GM12878 (cell line): ENCODE data around the gene POFUT2. TPM values are rescaled to one million over a fixed set of nuclear protein-coding genes. Genes with fewer than 3 reads are reported as not detected.

Source experiments
- ATAC-seq: fragments of 200-7000 bp; cut with Tn5 transposase; 3 replicates; pipeline ENCODE4 v1.9.1; 2020; ENCODE audit warnings: mild to moderate bottlenecking, moderate library complexity
- BruUV-seq: library from RNA; stranded (reverse); fragments of 400-500 nt; replicated peaks from 2 replicates; lab custom pipeline; 2021; lab: Mats Ljungman, UMichigan
- CTCF ChIA-PET: fragments of 300-600 bp; sonication (Branson Sonifier 250); formaldehyde crosslinking; extraction: SDS; loops from one replicate; lab custom pipeline; 2021; ENCODE audit warnings: inconsistent platforms; lab: Yijun Ruan, JAX
- POLR2A ChIA-PET: fragments of 350-600 bp; formaldehyde crosslinking; extraction: SDS; loops from one replicate; lab custom pipeline; 2021; ENCODE audit warnings: inconsistent platforms; lab: Charles Lee
- RAD21 ChIA-PET: fragments of 300-600 bp; sonication (Branson Sonifier 250); formaldehyde crosslinking; loops from one replicate; lab custom pipeline; 2023; ENCODE audit warnings: antibody characterized with exemption; ENCODE audit not compliant: unreplicated experiment; lab: Charles Lee
- SMC1A ChIA-PET: fragments of 300-600 bp; sonication (Branson Sonifier 250); formaldehyde crosslinking; loops from one replicate; lab custom pipeline; 2023; ENCODE audit not compliant: unreplicated experiment, uncharacterized antibody; lab: Charles Lee
- DNase-seq: peaks from one replicate; pipeline ENCODE4 v3.0.0-alpha.2; 2011; ENCODE audit warnings: low read depth, low spot score
- FAIRE-seq: peaks from 3 replicates; lab custom pipeline; 2011; peaks lifted over from hg19 to GRCh38; lab: Jason Lieb, UNC
- H2AFZ ChIP-seq: 2 replicates; pipeline ENCODE4 v1.6.0; 2011; ENCODE audit warnings: low read depth, low read length, control low read depth; ENCODE audit not compliant: control insufficient read depth
- H3K27ac ChIP-seq: 2 replicates; pipeline ENCODE4 v1.5.1; 2011; ENCODE audit warnings: control low read depth; ENCODE audit not compliant: control insufficient read depth, insufficient read depth
- H3K27me3 ChIP-seq, 2 experiments: replicated peaks in 1 of 2; 2 replicates each; pipeline versions ENCODE4 v1.6.0 to v1.6.1; 2011; ENCODE audit warnings: low read length in 1 of 2; ENCODE audit not compliant: control insufficient read depth in 2 of 2, insufficient read depth in 2 of 2
- H3K36me3 ChIP-seq, 2 experiments: 2 replicates each; pipeline ENCODE4 v1.5.1; 2011; ENCODE audit warnings: low read length in 1 of 2; ENCODE audit not compliant: control insufficient read depth in 2 of 2, insufficient read depth in 2 of 2
- H3K4me1 ChIP-seq: 2 replicates; pipeline ENCODE4 v1.6.1; 2011; ENCODE audit warnings: mild to moderate bottlenecking, low read length, moderate library complexity, mixed read lengths; ENCODE audit not compliant: control insufficient read depth, insufficient read depth
- H3K4me2 ChIP-seq: 2 replicates; pipeline ENCODE4 v1.6.0; 2011; ENCODE audit warnings: control low read depth; ENCODE audit not compliant: control insufficient read depth, insufficient read depth
- H3K4me3 ChIP-seq: fragments of 200-600 bp; sonication (generic); 2 replicates; pipeline ENCODE4 v1.5.1; 2016
- H3K79me2 ChIP-seq: 2 replicates; pipeline ENCODE4 v1.6.0; 2011; ENCODE audit warnings: low read length; ENCODE audit not compliant: control insufficient read depth, insufficient read depth
- H3K9ac ChIP-seq: 2 replicates; pipeline ENCODE4 v1.8.0; 2011; ENCODE audit warnings: low read length, control low read depth, mixed read lengths; ENCODE audit not compliant: control insufficient read depth, insufficient read depth
- H3K9me3 ChIP-seq: replicated peaks from 3 replicates; pipeline ENCODE4 v1.5.1; 2011; ENCODE audit warnings: mild to moderate bottlenecking, low read length; ENCODE audit not compliant: control insufficient read depth, insufficient read depth
- H4K20me1 ChIP-seq: 2 replicates; pipeline ENCODE4 v1.6.0; 2011; ENCODE audit not compliant: control insufficient read depth, insufficient read depth
- ATF2 ChIP-seq: IDR thresholded peaks from 2 replicates; pipeline ENCODE4 v1.6.1; 2012; ENCODE audit warnings: low read length, inconsistent platforms
- BCLAF1 ChIP-seq: fragments of 450-650 bp; IDR thresholded peaks from 2 replicates; pipeline ENCODE4 v1.6.1; 2017; ENCODE audit warnings: antibody characterized with exemption, mild to moderate bottlenecking, moderate library complexity
- E4F1 ChIP-seq: fragments of 450-650 bp; IDR thresholded peaks from 2 replicates; pipeline ENCODE4 v1.6.1; 2018; ENCODE audit warnings: borderline replicate concordance, mild to moderate bottlenecking; ENCODE audit not compliant: partially characterized antibody
- ELK1 ChIP-seq: IDR thresholded peaks from 2 replicates; pipeline ENCODE4 v1.6.1; 2012; ENCODE audit warnings: low read depth, low read length, improper control_type of control experiment
- FOXM1 ChIP-seq: IDR thresholded peaks from 2 replicates; pipeline ENCODE4 v1.6.1; 2012; ENCODE audit warnings: low read depth, mild to moderate bottlenecking, inconsistent platforms, low read length, moderate library complexity
- LARP7 ChIP-seq: fragments of 450-650 bp; IDR thresholded peaks from 2 replicates; pipeline ENCODE4 v1.6.1; 2017; ENCODE audit warnings: mild to moderate bottlenecking
- MTA3 ChIP-seq: IDR thresholded peaks from 2 replicates; pipeline ENCODE4 v1.6.1; 2012; ENCODE audit warnings: low read length, inconsistent platforms, borderline replicate concordance
- MXI1 ChIP-seq: fragments of 150-350 bp; IDR thresholded peaks from 2 replicates; pipeline ENCODE4 v1.6.1; 2011; ENCODE audit warnings: low read depth, mild to moderate bottlenecking, inconsistent platforms, low read length, improper control_type of control experiment
- NFXL1 ChIP-seq: fragments of 450-650 bp; IDR thresholded peaks from 2 replicates; pipeline ENCODE4 v1.6.1; 2017; ENCODE audit warnings: antibody characterized with exemption, mild to moderate bottlenecking, borderline replicate concordance
- NR2C2 ChIP-seq: IDR thresholded peaks from 2 replicates; pipeline ENCODE4 v1.6.1; 2011; ENCODE audit warnings: borderline replicate concordance, low read depth; ENCODE audit not compliant: control insufficient read depth, insufficient read length
- PKNOX1 ChIP-seq: fragments of 450-650 bp; IDR thresholded peaks from 2 replicates; pipeline ENCODE4 v1.6.1; 2016; ENCODE audit warnings: mild to moderate bottlenecking
- RB1 ChIP-seq: fragments of 450-650 bp; formaldehyde crosslinking; IDR thresholded peaks from 2 replicates; pipeline ENCODE4 v1.6.1; 2017; ENCODE audit warnings: mild to moderate bottlenecking, borderline replicate concordance
- SIX5 ChIP-seq: IDR thresholded peaks from 2 replicates; pipeline ENCODE4 v1.6.1; 2011; ENCODE audit warnings: mild to moderate bottlenecking, low read depth, low read length, moderate library complexity; ENCODE audit not compliant: severe bottlenecking
- STAT1 ChIP-seq: fragments of 450-650 bp; conservative IDR thresholded peaks from 2 replicates; pipeline ENCODE4 v1.6.1; 2014; ENCODE audit warnings: antibody characterized with exemption, mild to moderate bottlenecking
- TBL1XR1 ChIP-seq: IDR thresholded peaks from 2 replicates; pipeline ENCODE4 v1.6.1; 2012; ENCODE audit warnings: low read depth, low read length, improper control_type of control experiment
- ZBED1 ChIP-seq: IDR thresholded peaks from 2 replicates; pipeline ENCODE4 v1.6.1; 2016; ENCODE audit warnings: borderline replicate concordance
- ZNF622 ChIP-seq: fragments of 450-650 bp; IDR thresholded peaks from 2 replicates; pipeline ENCODE4 v1.6.1; 2017; ENCODE audit warnings: mild to moderate bottlenecking, inconsistent platforms
- WGBS: methylation state at CpG from one replicate; pipeline ENCODE4 v1.1.6; 2016; ENCODE audit warnings: low lambda C conversion rate; ENCODE audit not compliant: insufficient replicate concordance, insufficient coverage; ENCODE audit errors: missing lambda C conversion rate; 5-methylcytosine and 5-hydroxymethylcytosine counted together
- in situ Hi-C: fragments of 300-500 bp; cut with MboI; formaldehyde crosslinking; loops from 9 replicates; pipeline ENCODE4 v1.14.3; 2018; ENCODE audit warnings: mixed read lengths
- intact Hi-C: fragments of 100-400 bp; cut with micrococcal nuclease; formaldehyde crosslinking; loops from one replicate; pipeline ENCODE4 v1.14.2; 2022; ENCODE audit not compliant: unreplicated experiment
- polyA plus RNA-seq, 11 experiments: library from polyadenylated mRNA; depleted of rRNA in 4 of 11; unstranded in 6 of 11; stranded (reverse) in 5 of 11; fragments of >200 nt; fragmentation: Nextera tagmentation in 4 of 11; fragmentation: Illumina TruSeq in 1 of 11; extraction: Ambion mirVana in 4 of 11; extraction: Trizol in 1 of 11; gene quantifications; 1 replicate in 1 of 11; 2 replicates in 10 of 11; pipeline versions ENCODE4 v1.2.1 to v1.2.3, GENCODE V29; 2011 to 2016; ENCODE audit warnings: inconsistent platforms in 2 of 11, missing spikeins in 2 of 11, low read depth in 1 of 11
- total RNA-seq, 4 experiments: library from RNA; depleted of rRNA in 3 of 4; stranded (reverse); fragments of >200 nt in 3 of 4; fragmentation: Illumina TruSeq in 1 of 4; extraction: Trizol in 1 of 4; gene quantifications; 2 replicates each; pipeline versions ENCODE4 v1.2.1 to v1.2.3, GENCODE V29; 2013 to 2021

The POFUT2 gene
- total and polyA plus RNA-seq, 10 of the 15 experiments (the other 5 are each of a cell fraction or from before 2014, with no cell fraction given), result 1.2 to 15.1 (median 6.8) TPM

- Histone ChIP-seq H3K36me3 (no peaks in the 10 kb centered on the region), H4K20me1 (no peaks in the 10 kb centered on the region), H3K79me2 (no peaks in the 10 kb centered on the region), H3K9me3 (no peaks in the 10 kb centered on the region; the same call in 2 of the 3 replicates), H3K27ac (no peak overlapping the region), H3K9ac (no peak overlapping the region), H2AFZ (no peak overlapping the region), H3K27me3 (no peaks in the 10 kb centered on the region), H3K4me2 (no peak overlapping the region), H3K4me1 (no peaks in the 10 kb centered on the region), H3K4me3 (no peak overlapping the region)
- no peak for DNase-seq
- ChIA-PET POLR2A (no interaction called here), CTCF (interaction anchor here (1.0 kb wide), 1 partner anchor 102 kb away, joined by 3 read pairs; no protein-coding TSS in a partner anchor), SMC1A (no interaction called here), RAD21 (no interaction called here)
- no TSS peak for BruUV-seq
- intact Hi-C loops (no loop called here), in situ Hi-C loops (no loop called here)
- ATAC-seq, result no peak
- FAIRE-seq, result no peak
- 7% methylated on average over 3 of the region's 3 CpGs for WGBS
- TF ChIP-seq ZNF622 (no peak), STAT1 (no peak), BCLAF1 (no peak), ZBED1 (no peak), SIX5 (no peak), PKNOX1 (no peak), E4F1 (no peak), ATF2 (no peak), NFXL1 (no peak), RB1 (no peak), FOXM1 (no peak), MXI1 (no peak), ELK1 (no peak), NR2C2 (no peak), TBL1XR1 (no peak), LARP7 (no peak), MTA3 (no peak)
Observed at GRCh38 chr21:45241357-45241756, 46.3 kb downstream of the POFUT2 start.
